ENCODE results near the gene GRIP2.

GRIP2 gene

GRCh38 chr3:14503706-14504065 lies 36.5 kb downstream of the GRIP2 start:
- no peak overlapping the region for H3K4me3 ChIP-seq (ENCODE audit: control insufficient read depth, low read depth, low read length)
- TF ChIP-seq CTCF (conservative IDR thresholded peaks at IDR 0.05; ENCODE audit: control insufficient read depth, insufficient read depth, low read depth, low read length), result no peak
- DNase-seq (ENCODE audit: low read depth), result no peak

- no peak for DNase-seq (ENCODE audit: low read depth)
- TF ChIP-seq CTCF (conservative IDR thresholded peaks at IDR 0.05; ENCODE audit: control insufficient read depth, insufficient read depth, low read depth, low read length), result no peak
- no peak overlapping the region for H3K4me3 ChIP-seq (ENCODE audit: control insufficient read depth, low read depth, low read length)
Observed at GRCh38 chr3:14503033-14503705, 37.0 kb downstream of the GRIP2 start.

- H3K4me3 ChIP-seq (ENCODE audit: control insufficient read depth, low read depth, low read length), result no peak overlapping the region
- DNase-seq (ENCODE audit: low read depth), result no peak
- no peak for TF ChIP-seq CTCF (conservative IDR thresholded peaks at IDR 0.05; ENCODE audit: control insufficient read depth, insufficient read depth, low read depth, low read length)
Observed at GRCh38 chr3:14502472-14502871, 37.7 kb downstream of the GRIP2 start.

GRCh38 chr3:14497321-14497720 lies 42.8 kb downstream of the GRIP2 start:
- DNase-seq (ENCODE audit: low read depth), result no peak
- no peak for TF ChIP-seq CTCF (conservative IDR thresholded peaks at IDR 0.05; ENCODE audit: control insufficient read depth, insufficient read depth, low read depth, low read length)
- no peak overlapping the region for H3K4me3 ChIP-seq (ENCODE audit: control insufficient read depth, low read depth, low read length)

- no peak overlapping the region for H3K4me3 ChIP-seq (ENCODE audit: control insufficient read depth, low read depth, low read length)
- no peak for DNase-seq (ENCODE audit: low read depth)
- TF ChIP-seq CTCF (conservative IDR thresholded peaks at IDR 0.05; ENCODE audit: control insufficient read depth, insufficient read depth, low read depth, low read length), result no peak
Observed at GRCh38 chr3:14496351-14496750, 43.8 kb downstream of the GRIP2 start.

- no peak for DNase-seq (ENCODE audit: low read depth)
- no peak overlapping the region for H3K4me3 ChIP-seq (ENCODE audit: control insufficient read depth, low read depth, low read length)
Observed at GRCh38 chr3:14494973-14495300, 45.2 kb downstream of the GRIP2 start.

More at GRCh38 chr3:14494973-14495300, 45.2 kb downstream of the GRIP2 start:
- TF ChIP-seq CTCF (conservative IDR thresholded peaks at IDR 0.05; ENCODE audit: control insufficient read depth, insufficient read depth, low read depth, low read length), result no peak
